GM21619 (cell line): ENCODE results near the gene C4orf50.
"Not testable (repeated sequence)": the region's sequence is repeated elsewhere in the genome, so short reads cannot be mapped to it uniquely, and the experiment has no call there.

Source experiments
- ATAC-seq: cut with Tn5 transposase; IDR thresholded peaks from one replicate; pipeline ENCODE4 v1.9.1; 2021; ENCODE audit not compliant: unreplicated experiment

Gene C4orf50

GRCh38 chr4:5952975-5953951, 65.0 kb downstream of the C4orf50 start:
- ATAC-seq: no peak

DNA sequence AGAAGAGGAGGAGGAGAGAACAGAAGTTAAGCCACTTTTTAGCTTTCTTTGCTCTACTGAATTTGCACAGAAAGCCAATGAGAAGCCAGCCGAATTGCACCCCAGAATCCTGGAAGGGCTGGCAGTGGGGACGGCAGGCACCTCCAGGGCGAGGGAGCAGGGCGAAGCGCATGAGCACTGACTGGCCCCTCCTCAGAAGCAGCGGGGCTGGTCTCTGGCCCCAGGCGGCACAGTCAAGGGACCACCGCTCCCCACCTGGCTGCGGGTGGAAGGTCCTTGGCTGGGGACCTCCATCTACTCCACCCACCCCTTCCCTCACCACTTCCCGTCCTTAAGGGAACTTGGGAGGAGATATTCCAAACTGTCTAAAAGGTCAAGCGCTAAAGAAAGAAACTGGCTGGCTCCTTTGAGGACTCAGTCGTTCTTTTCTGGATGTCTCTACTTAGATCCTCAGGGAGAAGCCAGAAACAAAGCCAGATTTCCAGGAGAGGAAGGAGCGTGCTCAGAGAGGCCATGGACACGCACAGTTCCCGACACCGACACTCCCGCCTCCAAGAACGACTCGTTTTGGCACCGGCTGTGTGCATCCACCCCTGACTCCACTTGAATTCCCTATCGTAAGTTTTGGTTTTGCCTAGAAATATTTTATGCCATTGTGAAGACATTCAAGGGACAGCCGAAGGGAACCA, 65.8 kb downstream of the C4orf50 start:
- ATAC-seq: no peak

DNA sequence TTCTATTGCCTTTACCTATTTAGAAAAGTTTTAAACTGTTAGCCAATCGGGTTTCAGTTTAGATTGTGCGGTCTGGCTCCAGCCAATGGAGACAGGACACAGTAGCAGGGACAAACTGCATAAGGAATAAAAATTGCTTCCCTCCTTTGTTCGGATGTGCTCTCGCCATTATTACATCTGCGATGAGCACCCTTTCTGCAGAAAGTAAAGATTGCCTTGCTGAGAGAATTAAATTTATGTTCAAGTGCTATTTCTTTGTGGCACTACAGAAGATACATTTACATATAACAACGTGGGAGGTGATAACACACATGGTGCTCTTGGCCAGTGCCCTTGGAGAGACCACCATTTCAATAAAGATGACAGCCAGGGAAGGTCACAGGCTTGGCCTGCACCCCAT, 71.6 kb downstream of the C4orf50 start:
- not testable (repeated sequence) for ATAC-seq

DNA sequence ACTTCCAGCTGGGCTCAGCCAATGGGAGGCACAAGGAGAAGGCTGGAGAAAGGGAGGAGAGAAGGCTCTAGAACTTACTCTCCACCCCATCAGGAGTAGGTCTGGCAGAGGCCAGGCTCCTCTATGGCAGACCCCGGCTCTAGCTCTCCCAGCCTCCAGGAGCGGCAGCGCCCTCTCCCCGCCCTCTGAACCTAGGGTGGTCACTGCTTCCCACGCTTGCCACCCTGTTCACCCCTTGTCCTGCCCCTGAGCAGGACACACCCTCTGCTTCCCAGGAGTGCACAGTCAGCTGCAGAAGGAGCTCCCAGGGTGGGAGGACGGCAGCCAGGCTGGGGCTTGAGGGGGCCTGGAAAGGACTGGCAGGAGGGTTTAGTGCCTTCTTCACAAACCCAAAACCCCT, 72.3 kb downstream of the C4orf50 start:
- no peak for ATAC-seq

DNA sequence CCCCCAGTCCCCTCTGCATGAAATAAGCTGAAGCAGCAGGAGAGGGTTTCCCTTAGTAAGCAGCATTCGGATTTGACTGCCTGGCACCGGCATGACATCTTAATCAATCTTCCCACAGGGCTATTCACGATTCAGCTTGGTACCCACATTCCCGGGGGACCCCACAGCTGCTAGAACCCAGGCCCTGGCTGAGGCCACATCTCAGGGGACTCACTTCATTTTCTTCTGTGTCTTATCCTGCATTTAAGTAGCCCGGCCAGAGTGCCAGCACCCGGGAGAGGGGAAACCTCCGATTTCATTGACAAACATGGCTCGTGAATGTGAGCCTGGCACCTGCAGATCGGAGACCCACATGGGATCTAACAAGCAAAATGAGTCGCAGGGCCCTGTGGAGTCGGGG, 73.1 kb downstream of the C4orf50 start:
- no peak for ATAC-seq

DNA sequence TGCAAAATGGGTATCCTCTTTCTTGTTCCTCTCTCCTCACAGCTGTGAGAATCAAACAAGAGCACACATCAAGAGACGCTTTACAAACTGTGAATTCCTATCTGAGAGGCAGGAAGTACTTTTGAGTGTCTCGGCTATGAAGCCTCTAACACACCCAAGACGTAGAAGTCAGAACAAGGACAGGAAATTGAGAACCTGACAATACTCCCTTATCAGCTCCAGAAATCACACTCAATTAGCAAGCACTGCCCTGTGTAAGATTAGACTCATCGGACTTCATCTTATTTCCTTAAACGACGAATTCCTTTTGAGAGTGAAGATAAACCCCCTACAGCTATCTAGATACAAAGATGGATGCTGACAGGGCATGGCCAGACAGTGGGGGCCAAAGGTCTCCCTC, 74.7 kb downstream of the C4orf50 start:
- ATAC-seq: no peak

DNA sequence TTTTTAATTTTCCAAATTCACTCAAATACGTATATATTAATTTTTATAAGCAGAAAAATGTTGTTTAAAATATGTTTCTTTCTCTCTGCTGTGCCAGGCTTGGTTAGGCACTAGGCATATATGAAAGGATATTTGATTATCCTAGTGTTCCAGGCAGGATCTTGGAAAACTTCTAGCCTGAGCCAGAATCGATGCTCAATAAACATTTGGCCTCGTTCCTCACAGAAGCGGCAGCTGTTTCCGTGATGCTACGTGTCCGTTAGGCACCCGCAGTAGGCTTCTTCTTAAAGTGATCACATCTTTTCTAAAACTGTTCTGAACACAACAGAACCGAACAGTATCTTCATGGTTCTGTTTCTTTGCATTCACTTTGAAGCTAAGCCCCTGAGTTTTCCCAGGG, 75.3 kb downstream of the C4orf50 start:
- no peak for ATAC-seq

- no peak for ATAC-seq
Measured at GRCh38 chr4:5941601-5942000, 76.6 kb downstream of the C4orf50 start.

DNA sequence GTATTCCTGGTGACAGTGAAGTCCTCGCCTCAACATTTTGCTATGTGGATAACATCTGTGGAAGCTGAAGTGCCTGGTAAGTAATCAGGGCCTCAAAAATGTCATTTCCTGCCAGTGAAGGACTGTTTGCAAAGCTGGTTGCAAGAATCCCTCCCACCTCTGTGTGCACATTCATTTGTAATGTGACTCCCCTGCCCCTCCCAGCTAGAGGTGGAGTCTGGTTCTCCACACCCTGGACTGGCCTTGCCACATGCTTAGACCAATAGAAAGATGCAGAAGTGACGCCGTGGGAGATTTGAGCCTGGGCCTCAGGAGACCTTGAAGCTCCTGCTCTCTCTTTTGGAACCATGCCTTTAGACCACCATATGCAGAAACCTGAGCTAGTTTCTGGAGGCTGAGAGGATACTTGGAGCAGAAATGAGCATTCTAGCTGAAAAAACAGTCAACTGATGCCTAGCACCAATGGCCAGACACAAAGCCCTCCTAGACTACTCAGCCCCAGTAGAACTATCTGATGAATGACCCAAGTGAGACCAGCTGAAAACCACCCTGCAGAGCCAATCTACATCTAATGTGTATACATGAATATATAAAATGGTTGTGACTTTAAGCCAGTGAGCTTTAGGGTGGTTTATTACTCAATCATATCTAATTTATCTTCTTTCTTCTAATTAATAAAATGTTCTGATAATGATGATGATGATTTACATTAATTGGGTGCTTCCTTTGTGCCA, 77.6 kb downstream of the C4orf50 start:
- ATAC-seq: no peak

- ATAC-seq: no peak
Measured at GRCh38 chr4:5933996-5934831, 84.0 kb downstream of the C4orf50 start.

- no peak for ATAC-seq
Measured at GRCh38 chr4:5933116-5933515, 85.1 kb downstream of the C4orf50 start.

DNA sequence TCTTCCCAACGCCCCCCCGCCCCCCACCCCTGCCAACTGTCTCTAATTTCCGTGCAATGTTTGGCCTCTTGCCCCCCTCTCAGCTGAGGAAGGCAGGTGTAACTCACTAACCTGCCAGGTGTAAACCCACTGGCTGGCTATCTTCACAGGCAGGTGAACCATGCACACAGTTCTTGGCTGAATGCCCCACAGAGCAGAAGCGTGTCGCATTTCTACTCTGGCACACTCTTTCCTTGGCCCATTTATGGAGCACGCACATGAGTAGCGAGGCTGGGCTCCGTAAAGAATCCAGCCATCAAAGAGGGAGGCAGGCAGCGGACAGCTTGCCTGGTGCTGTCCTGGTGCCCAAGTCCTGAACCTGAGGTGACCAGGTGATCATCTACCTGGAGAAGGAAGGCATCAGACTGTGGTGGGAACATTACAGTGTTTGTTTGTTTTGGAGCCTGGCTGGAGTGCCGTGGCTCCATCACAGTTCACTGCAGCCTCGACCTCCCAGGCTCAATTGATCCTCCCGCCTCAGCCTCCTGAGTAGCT, 86.1 kb downstream of the C4orf50 start:
- no peak for ATAC-seq

GRCh38 chr4:5931526-5931925, 86.7 kb downstream of the C4orf50 start:
- no peak for ATAC-seq

DNA sequence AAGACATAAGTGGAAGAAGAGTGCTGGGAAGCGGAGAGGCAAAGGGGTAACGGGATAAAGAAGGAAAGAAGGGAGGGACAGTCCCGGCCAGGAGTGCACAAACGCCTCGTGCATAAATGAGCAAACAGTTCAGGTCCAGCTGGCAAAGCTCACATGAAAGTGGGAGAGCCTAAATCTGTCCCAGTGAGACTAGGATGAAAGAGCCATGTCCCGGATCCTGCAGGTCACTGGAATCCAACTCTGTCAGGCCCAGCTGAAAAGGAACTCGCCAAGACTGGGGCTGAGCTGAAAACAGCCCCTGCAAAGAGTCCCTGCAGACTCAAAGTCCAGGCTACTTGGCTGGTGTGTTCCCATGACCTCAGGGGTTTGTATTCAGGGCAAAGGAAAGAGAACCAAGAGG, 87.4 kb downstream of the C4orf50 start:
- no peak for ATAC-seq

DNA sequence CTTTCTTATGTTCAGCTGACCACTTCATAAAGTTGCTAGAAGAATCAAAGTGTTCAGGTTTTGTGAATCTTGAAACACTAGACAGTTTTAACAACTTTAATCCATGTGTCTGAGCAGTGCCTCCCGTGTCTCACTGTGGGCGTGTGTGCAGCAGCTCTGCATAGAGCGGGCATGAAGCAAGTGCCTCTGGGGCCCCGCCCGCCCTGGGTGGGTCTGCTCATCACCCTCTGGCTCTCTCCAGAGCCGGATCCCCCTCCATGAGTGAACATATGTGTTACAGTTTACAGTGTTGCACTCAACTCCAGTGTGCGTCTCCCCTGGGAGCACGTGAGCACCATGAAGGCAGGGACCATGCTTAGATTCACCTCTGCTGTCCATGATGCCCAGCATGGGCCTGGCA, 87.8 kb downstream of the C4orf50 start:
- no peak for ATAC-seq

DNA sequence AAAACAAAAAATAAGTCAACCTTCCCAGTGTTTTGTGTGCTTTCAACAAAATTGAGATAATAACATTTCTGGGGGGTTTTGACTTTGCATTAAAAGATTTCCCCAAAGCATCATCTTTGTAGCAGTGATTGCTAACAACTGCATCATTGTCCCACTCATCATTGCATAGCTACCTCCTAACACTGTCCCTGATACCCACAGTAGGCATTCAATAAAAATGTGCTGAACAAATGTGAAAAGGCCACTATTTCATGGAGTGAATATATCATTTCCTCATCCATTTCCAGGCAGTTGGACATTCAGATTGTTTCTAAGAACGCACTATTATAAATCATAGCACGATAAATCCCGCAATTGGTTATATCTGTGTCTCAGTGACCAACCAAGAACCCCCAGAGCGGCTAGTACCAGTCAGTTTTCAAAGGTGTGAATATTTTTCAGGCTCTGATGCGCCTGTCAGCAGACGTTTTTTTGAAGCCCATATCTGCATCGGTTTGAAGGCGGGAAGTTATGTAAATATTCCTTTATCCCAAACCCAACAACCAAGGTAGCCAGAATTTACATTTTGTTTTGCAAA, 89.3 kb downstream of the C4orf50 start:
- ATAC-seq: no peak

DNA sequence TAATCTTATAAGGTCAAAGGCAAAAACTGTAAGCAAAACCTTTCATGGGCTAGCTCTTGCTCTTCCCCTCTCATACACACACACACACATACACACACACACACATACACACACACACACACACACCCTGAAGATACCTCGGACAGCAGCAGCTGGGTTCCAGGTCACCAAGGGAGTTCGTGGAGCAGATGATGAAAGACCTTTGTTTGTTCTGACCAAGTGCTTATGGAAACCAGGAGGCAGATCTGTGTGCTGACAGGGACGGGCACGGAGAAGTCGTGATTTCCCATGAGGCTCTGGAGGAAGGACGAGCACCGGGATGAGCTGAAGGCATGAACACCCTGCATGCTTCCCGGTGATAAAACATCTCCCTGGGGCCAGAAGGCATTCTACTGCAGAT, 90.0 kb downstream of the C4orf50 start:
- ATAC-seq: no peak

DNA sequence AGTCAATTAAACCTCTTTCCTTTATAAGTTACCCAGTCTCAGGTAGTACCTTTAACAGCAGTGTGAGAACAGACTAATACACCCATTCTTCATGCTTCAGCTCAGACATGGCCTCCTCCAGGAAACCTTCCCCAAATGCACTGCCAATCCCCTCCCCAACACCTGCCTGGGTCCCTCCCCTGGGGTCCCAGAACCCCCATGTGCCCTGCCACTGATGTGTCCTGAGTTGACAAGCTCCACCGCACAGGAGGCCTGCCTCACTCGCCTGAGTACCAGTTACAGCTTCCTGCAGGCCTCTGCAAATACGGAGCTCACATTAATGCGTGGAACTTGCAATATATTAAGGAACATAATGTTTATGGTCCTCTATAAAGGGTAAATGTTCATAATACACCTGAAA, 90.5 kb downstream of the C4orf50 start:
- no peak for ATAC-seq

GRCh38 chr4:5927116-5927515, 91.1 kb downstream of the C4orf50 start:
- no peak for ATAC-seq

DNA sequence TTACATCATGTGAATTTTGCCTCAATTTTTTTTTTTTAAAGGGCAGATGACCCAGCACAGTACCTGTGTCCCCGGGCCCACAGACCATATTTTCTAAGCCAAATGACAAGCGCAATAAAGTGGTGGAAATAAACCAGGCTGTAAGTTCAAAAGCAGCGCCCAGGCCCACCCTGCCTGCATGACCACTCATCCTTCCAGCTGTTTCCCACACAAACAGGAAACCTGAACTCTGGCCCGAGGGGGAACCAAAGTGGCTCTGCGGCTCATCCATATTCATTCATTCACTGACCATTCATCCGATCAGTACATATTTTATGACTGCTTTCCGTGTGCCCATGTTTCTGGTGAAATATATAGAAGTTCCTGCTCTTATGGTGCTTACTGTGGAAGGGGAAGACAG, 91.6 kb downstream of the C4orf50 start:
- no peak for ATAC-seq
